H1 (cell line): ENCODE measurements around the gene WDR64. TPM values are rescaled to one million over a fixed set of nuclear protein-coding genes. Genes with fewer than 3 reads are reported as not detected.

Experiments used
- CBX8 ChIP-seq: fragments of 300-800, 300-1000 bp; sonication (generic); IDR thresholded peaks from 2 replicates; pipeline ENCODE4 v1.7.1; 2016; ENCODE audit warnings: low read depth, low read length, borderline replicate concordance
- FOSL1 ChIP-seq: IDR thresholded peaks from 2 replicates; pipeline ENCODE4 v1.6.1; 2011; ENCODE audit warnings: mild to moderate bottlenecking, low read depth, low read length, moderate library complexity; ENCODE audit not compliant: insufficient read depth
- HDAC2 ChIP-seq, 2 experiments: fragments of 300-600 bp in 1 of 2; sonication (generic) in 1 of 2; IDR thresholded peaks; 2 replicates each; pipeline ENCODE4 v1.6.1; 2011 to 2012; ENCODE audit warnings: low read depth in 2 of 2, low read length in 2 of 2, mild to moderate bottlenecking in 2 of 2, moderate library complexity in 2 of 2, borderline replicate concordance in 1 of 2, inconsistent platforms in 1 of 2
- KDM5A ChIP-seq: fragments of 200-600 bp; IDR thresholded peaks from 2 replicates; pipeline ENCODE4 v1.7.1; 2012; ENCODE audit warnings: mild to moderate bottlenecking, low read length, inconsistent platforms, mixed read lengths
- RAD21 ChIP-seq, 2 experiments: IDR thresholded peaks in 1 of 2; conservative IDR thresholded peaks in 1 of 2; 2 replicates each; pipeline ENCODE4 v1.6.1; 2011; ENCODE audit warnings: low read depth in 2 of 2, low read length in 2 of 2, improper control_type of control experiment in 1 of 2, inconsistent platforms in 1 of 2, mild to moderate bottlenecking in 1 of 2, moderate library complexity in 1 of 2
- RBBP5 ChIP-seq: IDR thresholded peaks from 2 replicates; pipeline ENCODE4 v1.7.1; 2012; ENCODE audit warnings: low read depth, mild to moderate bottlenecking, inconsistent platforms, low read length, moderate library complexity, borderline replicate concordance
- SP1 ChIP-seq: IDR thresholded peaks from 2 replicates; pipeline ENCODE4 v1.6.1; 2011; ENCODE audit warnings: low read depth, low read length
- TAF1 ChIP-seq: IDR thresholded peaks from 2 replicates; pipeline ENCODE4 v1.6.1; 2011; ENCODE audit warnings: mild to moderate bottlenecking, low read depth, low read length
- polyA plus RNA-seq, 7 experiments: library from polyadenylated mRNA; depleted of rRNA in 3 of 7; stranded (reverse) in 5 of 7; unstranded in 2 of 7; fragments of >200 nt in 5 of 7; fragments of 200-250 nt in 2 of 7; gene quantifications; 1 replicate in 5 of 7; 2 replicates in 1 of 7; 4 replicates in 1 of 7; pipeline versions ENCODE4 v1.2.1 to v1.2.3, GENCODE V29; 2011 to 2013; ENCODE audit warnings: missing spikeins in 2 of 7, mixed read lengths in 2 of 7
- total RNA-seq: library from RNA; stranded (reverse); fragmentation: NEBNext Ultra II Directional; extraction: Animal tissue kit (Norgen Biotek cat#: 25700); gene quantifications from 2 replicates; pipeline ENCODE4 v1.2.1, GENCODE V29; 2021

WDR64 gene
- total and polyA plus RNA-seq, 2 of the 8 experiments (the other 6 are each of a cell fraction or from before 2014, with no cell fraction given), result 0.02 TPM; not detected in 1

DNA sequence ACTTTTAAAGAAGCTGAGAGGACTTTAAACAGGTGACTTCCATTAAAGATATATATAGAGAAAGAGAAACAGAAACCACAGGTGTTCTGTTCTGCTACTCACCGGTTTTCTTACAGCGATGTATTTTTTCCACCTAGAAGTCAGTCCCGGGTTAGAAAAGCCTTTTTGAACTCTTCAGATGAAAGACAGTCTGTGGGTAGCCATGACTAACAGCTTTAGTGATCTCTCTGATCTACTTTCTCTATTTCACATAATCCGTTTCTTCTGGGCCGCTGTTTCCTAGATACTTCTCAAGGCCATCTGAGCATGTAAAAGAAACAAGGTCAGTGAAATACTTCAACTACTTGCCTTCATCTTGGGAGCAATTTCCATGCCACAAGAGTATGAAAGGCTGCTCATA is 25.1 kb downstream of the WDR64 start (continued):
- TF ChIP-seq RAD21 (IDR thresholded peaks at IDR 0.05 in 1 of 2, conservative IDR thresholded peaks at IDR 0.05 in 1 of 2; ENCODE audit: low read depth in 2 of 2, low read length in 2 of 2), result no peak
- no peak for TF ChIP-seq HDAC2 (IDR thresholded peaks at IDR 0.05; ENCODE audit: borderline replicate concordance in 1 of 2, low read depth in 2 of 2, low read length in 2 of 2)
- no peak for TF ChIP-seq SP1
- no peak for TF ChIP-seq TAF1
- no peak for TF ChIP-seq CBX8
- TF ChIP-seq RBBP5, result no peak
- TF ChIP-seq FOSL1, result no peak
- no peak for TF ChIP-seq KDM5A
